ENCODE measurements around the gene APBA1.
"Not testable (repeated sequence)": the region's sequence is repeated elsewhere in the genome, so short reads cannot be mapped to it uniquely, and the experiment has no call there.

Gene APBA1

DNA sequence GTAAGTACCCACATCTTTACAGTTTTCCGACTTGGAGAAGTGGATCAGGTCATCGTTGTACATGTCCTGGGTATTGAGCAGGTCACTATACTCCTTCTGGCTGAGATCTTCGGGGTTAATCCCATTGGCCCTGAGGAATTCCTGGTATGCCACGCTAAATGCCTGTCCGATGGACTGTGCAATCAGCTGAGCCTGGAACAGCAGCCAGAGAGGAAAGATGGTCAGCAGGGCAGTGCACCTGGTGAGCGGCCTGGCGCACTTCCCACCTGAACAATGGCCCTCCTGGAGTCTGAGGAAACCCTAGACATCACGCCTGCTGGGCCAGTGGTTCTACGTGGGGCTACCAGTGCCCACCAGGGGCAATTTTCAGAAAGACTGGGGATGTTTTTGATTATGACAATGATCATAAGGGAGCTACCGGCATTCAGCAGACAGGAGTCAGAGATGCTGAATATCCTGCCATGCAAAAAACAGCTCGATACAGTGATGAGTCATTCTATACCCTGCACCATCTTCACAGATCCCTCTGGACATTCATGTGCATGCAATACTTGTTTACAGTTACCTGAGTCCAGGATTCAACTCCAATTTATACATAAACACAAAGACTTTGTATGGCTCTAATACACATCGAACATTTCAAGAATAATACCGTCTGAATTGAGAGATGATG is 219.9 kb downstream of the APBA1 start:
- DNase-seq (ENCODE audit: low read depth in 2 of 2, low spot score in 1 of 2), result no peak

DNA sequence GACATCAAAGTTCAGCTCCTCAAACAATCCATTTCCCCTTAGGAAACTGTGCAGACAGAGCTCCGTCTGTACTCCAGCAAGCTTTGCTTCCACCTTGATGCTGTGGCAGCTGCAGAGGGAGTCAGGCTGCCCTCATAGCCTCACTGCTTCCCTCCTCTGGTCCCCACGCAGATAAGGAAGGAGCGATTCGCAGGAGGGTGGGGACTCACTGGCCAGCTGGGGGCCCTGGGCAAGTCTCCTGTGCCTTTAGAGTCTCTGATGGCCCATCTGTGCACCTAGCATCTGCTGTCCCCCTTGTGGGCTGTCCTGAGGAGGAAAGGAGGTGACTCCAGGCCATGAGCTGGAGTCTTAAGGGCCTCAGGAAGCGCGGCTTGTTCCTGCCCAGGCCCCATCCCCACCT is 225.7 kb downstream of the APBA1 start:
- no peak for DNase-seq (ENCODE audit: low read depth in 2 of 2, low spot score in 1 of 2)

DNA sequence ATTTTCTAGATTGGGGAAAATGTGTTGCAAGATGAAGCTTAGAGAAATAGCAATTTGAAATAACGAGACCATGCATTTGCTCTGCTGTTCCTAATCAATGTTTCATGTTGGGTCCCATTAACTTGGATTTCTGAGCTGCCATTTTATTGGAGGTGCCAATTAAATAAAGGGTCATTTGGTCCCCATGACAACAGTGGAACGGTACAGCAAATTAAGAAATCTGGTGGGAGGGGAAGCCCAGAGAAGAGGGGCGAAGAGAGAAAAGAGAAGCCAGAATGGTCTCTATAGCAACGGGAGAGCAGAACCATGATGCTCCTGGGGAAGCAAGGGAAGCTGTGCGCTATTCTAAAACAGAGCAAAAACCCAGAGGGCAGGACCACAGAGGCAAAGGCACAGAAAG is 226.9 kb downstream of the APBA1 start:
- no peak for DNase-seq (ENCODE audit: low read depth in 2 of 2, low spot score in 1 of 2)

DNA sequence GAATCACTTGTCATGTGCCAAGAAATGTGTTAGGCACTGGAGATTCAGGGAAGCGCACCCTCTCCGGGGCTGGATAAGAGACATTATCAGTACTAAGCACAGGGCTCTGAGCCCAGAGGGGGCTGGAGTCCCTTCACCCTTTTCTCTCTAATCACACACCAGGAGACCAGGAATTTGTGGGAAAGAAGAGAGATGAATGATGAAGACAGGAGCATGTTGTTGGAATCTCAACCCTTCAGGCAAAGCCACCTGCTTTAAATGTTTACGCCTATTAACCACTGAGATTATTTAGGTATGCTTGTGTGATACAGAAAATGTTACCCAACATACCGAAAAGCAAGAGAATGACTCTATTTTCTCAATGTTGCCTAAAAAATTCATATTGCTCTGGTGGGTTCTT is 227.4 kb downstream of the APBA1 start:
- no peak for DNase-seq (ENCODE audit: low read depth in 2 of 2, low spot score in 1 of 2)

DNA sequence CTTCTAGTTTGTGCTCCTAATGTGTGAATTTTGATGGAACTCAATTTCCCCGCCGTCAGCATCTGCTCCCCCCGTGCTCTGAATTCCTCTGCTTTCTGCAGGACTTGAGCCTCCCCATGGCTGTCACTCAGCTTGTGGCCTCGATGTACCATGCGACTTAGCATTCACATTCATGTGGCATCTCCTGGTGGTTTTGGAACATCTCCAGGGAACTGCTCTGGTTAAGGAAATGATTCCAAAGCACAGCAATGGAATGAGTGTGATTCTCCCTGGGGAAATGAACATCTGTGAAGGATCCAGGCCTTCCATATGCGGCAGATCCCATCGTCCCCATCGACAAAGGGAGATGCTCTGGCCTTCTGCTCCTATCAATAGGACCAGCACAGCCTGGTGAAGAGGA is 228.2 kb downstream of the APBA1 start:
- DNase-seq (ENCODE audit: low read depth in 2 of 2, low spot score in 1 of 2), result no peak

DNA sequence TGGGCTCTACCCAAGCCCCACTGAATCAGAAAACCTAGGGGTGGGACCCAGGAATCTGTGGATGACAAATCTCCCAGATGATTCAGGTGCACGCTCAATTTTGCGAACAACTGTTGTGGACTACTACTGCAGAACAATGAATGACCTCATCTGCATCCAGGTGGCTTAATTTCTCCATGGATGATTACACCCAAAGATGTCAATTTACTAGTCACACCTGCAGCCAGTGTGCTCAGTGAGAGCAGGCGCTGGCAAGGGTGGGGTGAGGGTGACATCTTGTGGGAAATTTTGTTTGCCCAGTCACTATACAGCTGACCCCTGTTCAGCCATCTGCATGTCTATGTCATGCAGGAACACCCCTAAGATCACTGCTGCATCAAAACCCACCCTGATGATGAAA is 229.0 kb downstream of the APBA1 start:
- no peak for DNase-seq (ENCODE audit: low read depth in 2 of 2, low spot score in 1 of 2)

DNA sequence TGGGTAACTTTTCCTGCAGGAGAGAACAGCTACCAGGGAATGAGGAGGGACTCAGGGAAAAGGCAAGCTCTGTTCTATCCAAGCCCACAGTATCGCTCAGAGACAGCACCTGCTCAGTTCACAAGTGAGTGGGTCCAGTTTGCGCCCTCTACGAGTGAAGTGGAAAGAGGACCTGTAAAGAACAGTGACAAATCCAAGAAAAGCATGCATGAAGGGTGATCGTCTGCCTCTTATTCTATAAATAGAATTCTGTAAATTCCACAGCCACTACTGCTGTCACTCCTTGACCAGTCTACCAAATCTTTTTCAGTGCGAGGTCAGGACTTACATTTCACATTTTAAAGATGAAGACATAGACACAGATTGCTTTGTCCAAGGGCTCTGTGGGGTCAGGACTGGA is 229.7 kb downstream of the APBA1 start:
- no peak for DNase-seq (ENCODE audit: low read depth in 2 of 2, low spot score in 1 of 2)

DNA sequence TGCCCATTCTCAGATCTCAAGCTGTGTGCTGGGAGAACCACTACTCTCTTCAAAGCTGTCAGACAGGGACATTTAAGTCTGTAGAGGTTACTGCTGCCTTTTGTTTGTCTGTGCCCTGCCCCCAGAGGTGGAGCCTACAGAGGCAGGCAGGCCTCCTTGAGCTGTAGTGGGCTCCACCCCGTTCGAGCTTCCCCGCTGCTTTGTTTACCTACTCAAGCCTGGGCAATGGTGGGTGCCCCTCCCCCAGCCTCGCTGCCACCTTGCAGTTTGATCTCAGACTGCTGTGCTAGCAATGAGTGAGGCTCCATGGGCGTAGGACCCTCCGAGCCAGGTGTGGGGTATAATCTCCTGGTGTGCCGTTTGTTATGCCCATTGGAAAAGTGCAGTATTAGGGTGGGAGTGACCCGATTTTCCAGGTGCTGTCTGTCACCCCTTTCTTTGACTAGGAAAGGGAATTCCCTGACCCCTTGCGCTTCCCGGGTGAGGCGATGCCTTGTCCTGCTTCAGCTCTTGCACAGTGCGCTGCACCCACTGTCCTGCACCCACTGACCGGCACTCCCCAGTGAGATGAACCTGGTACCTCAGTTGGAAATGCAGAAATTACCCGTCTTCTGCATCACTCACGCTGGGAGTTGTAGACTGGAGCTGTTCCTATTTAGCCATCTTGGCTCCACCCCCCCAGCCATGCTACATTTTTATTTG is 231.8 kb downstream of the APBA1 start:
- not testable (repeated sequence) for DNase-seq (ENCODE audit: low read depth in 2 of 2, low spot score in 1 of 2)

DNA sequence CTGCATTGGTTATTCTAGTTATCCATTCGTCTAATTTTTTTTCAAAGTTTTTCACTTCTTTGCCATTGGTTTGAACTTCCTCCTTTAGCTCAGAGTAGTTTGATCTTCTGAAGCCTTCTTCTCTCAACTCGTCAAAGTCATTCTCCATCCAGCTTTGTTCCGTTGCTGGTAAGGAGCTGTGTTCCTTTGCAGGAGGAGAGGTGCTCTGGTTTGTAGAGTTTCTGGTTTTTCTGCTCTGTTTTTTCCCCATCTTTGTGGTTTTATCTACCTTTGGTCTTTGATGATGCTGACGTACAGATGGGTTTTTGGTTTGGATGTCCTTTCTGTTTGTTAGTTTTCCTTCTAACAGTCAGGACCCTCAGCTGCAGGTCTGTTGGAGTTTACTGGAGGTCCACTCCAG is 232.5 kb downstream of the APBA1 start:
- not testable (repeated sequence) for DNase-seq (ENCODE audit: low read depth in 2 of 2, low spot score in 1 of 2)

DNA sequence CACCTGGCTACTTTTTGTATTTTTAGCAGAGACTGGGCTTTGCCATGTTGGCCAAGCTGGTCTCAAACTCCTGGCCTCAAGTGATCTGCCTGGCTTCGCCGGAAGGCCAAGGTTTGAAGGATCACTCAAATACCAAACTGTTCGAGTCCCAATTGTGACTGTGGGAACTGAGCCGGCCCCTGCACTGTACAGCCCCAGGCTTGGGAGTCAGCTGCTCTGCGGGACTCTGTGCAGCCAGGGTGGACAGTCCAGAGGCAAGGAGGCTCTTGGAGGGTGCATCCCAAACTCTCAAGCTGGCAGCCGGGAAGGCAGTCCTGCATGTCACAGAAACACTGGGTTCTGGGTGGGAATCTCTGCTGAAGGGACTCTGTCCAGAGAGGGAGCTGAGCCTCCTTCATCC is 238.2 kb downstream of the APBA1 start:
- DNase-seq (ENCODE audit: low read depth in 2 of 2, low spot score in 1 of 2), result no peak

DNA sequence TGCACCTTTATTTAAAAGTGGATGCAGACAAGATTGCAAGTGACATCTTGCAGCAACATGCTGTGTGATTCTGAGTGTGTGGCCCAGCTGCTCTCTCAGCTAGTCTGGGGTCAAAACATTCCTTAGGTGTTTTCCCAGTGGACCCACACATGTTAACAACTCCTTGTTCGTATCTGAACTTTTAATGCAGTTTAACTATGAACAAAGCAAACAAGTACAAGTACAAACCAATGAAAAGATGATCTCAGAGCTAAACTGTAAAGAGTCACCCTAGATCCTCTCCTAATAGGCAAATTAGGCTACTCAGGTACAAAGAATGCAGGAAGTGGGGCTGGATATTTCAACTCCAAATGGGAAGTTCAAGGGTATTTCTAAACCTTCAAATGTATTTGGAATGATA is 238.8 kb downstream of the APBA1 start:
- no peak for DNase-seq (ENCODE audit: low read depth in 2 of 2, low spot score in 1 of 2)

DNA sequence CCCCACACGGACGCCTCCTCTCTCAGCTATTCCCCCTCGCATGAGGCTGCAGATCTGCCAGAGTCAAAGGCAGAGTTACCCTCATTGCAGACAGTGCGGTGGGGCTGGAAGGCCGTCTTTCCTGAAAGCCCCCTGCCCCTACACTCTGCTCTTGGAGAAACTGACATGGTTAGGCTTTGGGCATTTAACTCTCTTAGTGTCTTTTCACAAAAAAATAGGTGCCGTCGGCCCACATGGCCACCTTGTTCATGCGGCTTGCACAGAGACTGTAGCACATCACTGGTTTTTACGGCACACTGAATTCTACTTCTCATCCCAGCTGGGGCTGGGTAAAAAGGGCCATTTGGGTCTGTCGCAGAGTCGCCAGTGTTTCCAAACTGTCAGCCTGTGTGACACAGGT is 239.5 kb downstream of the APBA1 start:
- no peak for DNase-seq (ENCODE audit: low read depth in 2 of 2, low spot score in 1 of 2)

DNA sequence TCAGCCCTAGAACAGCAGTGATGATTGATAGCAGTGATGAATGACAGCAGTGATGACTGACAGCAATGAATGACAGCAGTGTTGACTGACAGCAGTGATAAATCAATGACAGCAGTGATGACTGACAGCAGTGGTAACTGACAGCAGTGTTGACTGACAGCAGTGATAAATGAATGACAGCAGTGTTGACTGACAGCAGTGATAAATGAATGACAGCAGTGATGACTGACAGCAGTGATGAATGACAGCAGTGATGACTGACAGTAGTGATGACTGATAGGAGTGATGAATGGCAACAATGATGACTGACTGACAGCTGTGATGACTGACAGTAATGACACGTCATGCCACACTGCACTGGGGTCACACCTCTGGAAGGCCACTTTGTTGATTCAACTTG is 240.4 kb downstream of the APBA1 start:
- no peak for DNase-seq (ENCODE audit: low read depth in 2 of 2, low spot score in 1 of 2)

DNA sequence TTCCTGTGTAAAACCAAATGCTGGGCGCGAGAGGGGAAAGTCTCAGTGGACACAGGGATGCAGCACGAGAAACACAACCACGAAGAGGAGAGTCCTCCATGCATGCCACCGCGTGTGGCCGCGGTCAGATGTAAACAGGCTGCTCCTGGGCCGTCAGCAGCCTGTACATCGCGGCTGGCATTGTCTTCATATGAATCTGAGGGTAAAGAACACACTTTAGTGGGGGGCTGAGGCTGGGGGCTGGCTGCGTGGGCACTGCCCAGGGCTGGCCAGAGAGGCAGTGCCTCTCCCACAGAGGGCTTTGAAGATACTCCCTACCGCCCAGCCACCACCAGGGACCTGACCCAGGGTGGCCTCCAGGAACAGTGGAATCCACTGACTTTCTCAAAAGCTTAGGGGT is 241.0 kb downstream of the APBA1 start:
- no peak for DNase-seq (ENCODE audit: low read depth in 2 of 2, low spot score in 1 of 2)

DNA sequence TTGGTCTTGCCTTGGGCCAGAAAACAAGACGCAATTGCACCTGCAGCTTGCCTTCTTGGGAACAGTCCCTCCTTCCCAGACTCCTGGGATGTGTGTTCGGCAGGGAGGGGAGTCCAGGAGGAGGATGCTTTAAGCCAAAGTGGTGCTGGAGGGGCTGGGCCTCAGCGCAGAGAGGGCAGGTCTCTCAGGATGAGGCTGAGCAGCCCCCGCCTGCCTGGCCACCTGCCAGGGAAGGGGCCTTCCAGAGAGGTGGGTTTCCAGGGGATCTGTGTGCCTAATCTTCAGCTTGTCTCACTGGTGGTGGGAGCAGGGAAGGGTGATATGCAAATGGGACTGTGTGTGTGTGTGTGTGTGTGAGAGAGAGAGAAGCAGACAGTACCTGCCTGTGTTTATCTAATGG is 242.0 kb downstream of the APBA1 start:
- DNase-seq (ENCODE audit: low read depth in 2 of 2, low spot score in 1 of 2), result no peak

DNA sequence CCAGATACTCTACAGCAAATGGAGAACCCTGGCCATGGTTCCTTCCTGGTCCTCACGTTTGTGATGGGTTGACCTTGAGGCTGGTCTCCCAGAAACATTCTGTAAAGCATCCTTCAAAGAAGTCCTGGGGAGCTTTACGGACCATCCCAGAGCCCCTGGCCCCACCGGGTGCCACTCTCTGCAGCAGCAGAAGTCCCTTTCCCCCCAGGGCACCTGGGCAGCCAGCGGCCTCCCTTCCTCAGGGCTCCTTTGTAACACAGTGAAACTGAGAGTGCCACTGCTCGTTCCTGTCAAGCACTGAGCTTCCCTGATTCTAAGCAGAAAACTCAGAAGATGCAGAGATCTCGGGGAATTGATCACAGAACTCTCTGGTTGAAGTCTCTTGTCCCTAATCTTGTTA is 242.9 kb downstream of the APBA1 start:
- no peak for DNase-seq (ENCODE audit: low read depth in 2 of 2, low spot score in 1 of 2)

DNA sequence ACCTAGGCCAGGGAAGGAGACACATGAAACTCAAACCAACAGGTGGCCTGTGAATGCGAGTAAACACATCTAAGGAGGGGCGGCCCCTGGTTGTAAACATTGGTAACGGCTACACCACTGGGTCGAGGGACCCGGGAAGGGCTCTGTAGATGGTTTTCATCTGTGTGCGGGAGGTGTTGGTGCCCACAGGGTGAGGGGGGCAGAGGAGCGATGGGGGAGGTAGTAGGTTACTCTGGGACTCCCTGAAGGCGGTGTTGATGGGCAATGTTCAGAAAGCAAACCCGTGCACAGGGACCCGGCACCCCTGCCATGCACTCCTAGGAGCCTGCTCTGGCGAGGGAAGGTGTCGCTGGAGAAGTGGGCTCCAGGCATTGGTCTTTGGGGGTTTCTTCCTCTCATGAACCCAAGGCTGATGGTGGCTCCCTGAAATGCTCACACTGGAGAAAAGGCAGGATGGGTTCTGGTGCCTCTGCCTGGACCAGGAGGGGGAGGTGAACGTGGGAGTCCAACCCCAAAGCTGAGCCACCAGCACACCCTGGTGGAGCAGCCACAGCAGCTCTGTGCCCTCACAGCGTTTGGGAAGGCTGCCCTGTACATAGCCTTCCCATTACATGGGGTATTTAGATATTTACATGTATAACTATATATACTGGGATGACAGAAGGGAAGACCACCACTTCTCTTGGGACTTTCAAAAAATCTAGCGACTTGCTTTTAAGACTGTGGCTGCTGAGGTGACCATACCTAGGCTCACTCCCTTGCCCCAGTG is 244.0 kb downstream of the APBA1 start:
- no peak for DNase-seq (ENCODE audit: low read depth in 2 of 2, low spot score in 1 of 2)

DNA sequence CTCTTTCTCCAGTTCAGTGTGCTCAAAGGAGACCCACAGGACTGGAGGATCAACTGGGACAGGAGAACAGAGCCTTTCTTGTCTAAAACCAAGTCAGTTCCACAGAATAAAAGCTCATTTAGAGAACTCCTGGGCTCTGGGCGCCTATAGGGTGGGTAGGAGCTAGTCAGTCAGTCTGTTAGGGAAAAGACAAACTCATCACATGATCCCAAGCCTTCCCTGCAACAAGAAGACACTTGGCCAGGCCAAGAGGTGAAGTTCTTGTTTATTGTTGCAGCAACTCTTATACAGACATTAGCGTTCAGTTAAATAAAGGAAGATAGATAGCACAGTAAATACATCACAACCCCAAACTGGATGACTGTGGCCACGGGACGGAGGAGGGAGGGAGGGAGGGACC is 244.9 kb downstream of the APBA1 start:
- DNase-seq (ENCODE audit: low read depth in 2 of 2, low spot score in 1 of 2), result no peak

DNA sequence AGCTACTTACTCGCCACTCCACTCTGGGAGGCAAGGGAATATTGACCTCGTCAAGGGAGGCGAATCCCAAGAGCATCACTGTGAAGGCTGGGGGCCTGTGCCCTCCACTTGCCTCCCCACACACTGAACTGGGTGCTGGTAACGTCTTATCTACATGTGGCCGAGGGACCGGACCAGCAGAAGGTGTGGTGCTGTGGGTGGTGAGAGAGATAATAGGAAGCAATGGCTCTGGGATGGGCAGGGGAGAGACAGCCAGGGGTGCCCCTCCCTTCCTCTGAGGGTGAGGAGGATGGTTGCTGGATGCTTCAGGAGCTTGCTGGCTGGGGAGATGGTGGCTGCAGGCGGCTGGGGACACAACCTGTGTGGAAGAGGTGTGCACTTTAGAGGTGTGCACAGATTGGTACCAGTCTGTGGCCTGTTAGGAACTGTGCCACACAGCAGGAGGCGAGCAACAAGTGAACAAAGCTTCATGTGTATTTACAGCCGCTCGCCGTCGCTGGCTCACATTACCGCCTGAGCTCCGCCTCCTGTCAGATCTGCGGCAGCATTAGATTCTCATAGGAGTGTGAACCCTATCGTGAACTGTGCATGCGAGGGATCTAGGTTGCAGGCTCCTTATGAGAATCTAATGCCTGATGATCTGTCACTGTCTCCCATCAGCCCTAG is 246.9 kb downstream of the APBA1 start:
- no peak for DNase-seq (ENCODE audit: low read depth in 2 of 2, low spot score in 1 of 2)

DNA sequence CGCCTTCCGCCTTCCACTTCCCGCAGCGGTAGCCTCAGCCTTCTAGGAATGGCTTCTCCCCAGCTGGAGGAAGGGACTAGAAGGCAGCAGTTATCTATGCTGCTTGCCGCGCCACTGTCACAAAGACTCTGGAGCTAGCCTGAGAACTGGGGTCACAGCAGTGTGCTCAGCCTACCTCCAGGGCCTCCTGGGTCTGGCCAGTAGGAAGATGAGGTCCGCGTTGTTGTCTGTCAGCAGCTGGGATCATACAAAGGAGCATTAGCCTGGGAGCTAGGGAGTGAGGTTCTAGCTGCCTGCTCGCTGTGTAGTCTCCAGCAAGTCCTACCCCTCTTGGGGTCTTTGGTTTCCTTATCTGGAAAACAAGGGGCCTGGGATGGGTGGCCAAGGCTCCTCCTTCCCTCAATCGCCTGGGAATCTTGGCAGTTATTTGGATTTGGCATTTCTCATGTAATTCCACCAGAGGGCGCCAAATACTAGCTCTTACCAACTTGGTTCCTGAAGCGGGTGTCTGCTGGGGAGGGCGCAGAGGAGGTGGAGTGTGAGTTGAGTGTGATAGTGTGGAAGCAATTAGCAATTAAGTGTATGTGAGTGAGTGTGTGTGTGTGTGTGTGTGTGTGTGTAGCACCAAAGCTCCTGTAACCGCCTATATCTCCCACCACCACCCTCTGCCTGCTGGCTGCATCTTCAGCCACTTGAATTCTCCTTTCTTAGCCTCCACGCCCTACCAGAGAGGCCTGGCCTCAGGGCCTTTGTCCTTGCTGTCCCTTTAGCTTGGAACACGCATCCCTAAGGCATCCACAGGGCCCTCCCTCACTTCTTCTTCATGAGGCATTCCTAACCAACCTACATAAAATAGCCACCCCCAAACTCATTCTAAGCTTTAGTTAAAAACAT is 250.0 kb downstream of the APBA1 start:
- no peak for DNase-seq (ENCODE audit: low read depth in 2 of 2, low spot score in 1 of 2)
